ENCODE data around the gene KIF23.

DNA sequence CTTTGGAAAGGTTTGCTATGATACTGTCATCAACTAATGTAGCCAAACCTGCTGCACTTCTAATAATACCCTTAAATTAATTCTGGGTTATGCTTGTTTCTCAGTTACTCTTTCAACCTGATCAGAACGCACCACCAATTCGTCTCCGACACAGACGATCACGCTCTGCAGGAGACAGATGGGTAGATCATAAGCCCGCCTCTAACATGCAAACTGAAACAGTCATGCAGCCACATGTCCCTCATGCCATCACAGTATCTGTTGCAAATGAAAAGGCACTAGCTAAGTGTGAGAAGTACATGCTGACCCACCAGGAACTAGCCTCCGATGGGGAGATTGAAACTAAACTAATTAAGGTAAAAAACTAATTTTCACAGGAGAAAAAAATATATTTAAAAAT is 30.5 kb downstream of the KIF23 start:
- TF ChIP-seq TAF1 (IDR thresholded peaks at IDR 0.05; ENCODE audit: low read depth): no peak
- TF ChIP-seq EP300 (IDR thresholded peaks at IDR 0.05; ENCODE audit: borderline replicate concordance): no peak
- TF ChIP-seq FOXM1 (IDR thresholded peaks at IDR 0.05; ENCODE audit: borderline replicate concordance, low read depth): no peak
- TF ChIP-seq TEAD4 (IDR thresholded peaks at IDR 0.05): no peak
- no peak for TF ChIP-seq EGR1 (IDR thresholded peaks at IDR 0.05)

All from Ishikawa (cell line).